Mucosa of rectum (tissue), 2 donors: ENCODE results near the gene SMAP2.

ENCODE experiments used
- H3K27ac ChIP-seq, 2 donors: one replicate each; pipeline ENCODE4 v1.7.0; 2013; ENCODE audit warnings: inconsistent platforms in 2 of 2, low read depth in 2 of 2, low read length in 2 of 2
- H3K27me3 ChIP-seq, 2 donors: one replicate each; pipeline ENCODE4 v1.7.0; 2013; ENCODE audit warnings: low read length in 2 of 2; ENCODE audit not compliant: control insufficient read depth in 2 of 2, insufficient read depth in 2 of 2
- H3K36me3 ChIP-seq, 2 donors: one replicate each; pipeline ENCODE4 v1.7.0; 2013; ENCODE audit warnings: low read length in 2 of 2; ENCODE audit not compliant: control insufficient read depth in 2 of 2, insufficient read depth in 2 of 2
- H3K4me1 ChIP-seq, 2 donors: one replicate each; pipeline ENCODE4 v1.7.0; 2013; ENCODE audit warnings: low read length in 2 of 2, mild to moderate bottlenecking in 1 of 2; ENCODE audit not compliant: control insufficient read depth in 2 of 2, insufficient read depth in 2 of 2
- H3K4me3 ChIP-seq, 2 donors: one replicate each; pipeline ENCODE4 v1.7.0; 2013; ENCODE audit warnings: low read length in 2 of 2
- H3K9ac ChIP-seq, 2 donors: one replicate each; pipeline ENCODE4 v1.7.0; 2013; ENCODE audit warnings: low read length in 2 of 2, low read depth in 1 of 2, mild to moderate bottlenecking in 1 of 2
- H3K9me3 ChIP-seq, 2 donors: one replicate each; pipeline ENCODE4 v1.7.0; 2013; ENCODE audit warnings: low read length in 2 of 2; ENCODE audit not compliant: control insufficient read depth in 2 of 2
- donor health status: healthy.
- donor health status: Normal muscosa, but diverticular disease.

SMAP2 gene

GRCh38 chr1:40350391-40350790 is 23.1 kb upstream of the SMAP2 start:
- no peak overlapping the region for H3K27ac ChIP-seq
- no peak overlapping the region for H3K9ac ChIP-seq
- no peaks in the 10 kb centered on the region for H3K36me3 ChIP-seq

GRCh38 chr1:40351124-40351523 is 22.4 kb upstream of the SMAP2 start:
- H3K27ac ChIP-seq, result no peak overlapping the region
- H3K4me3 ChIP-seq, result no peak overlapping the region

More at GRCh38 chr1:40350391-40350790, 23.1 kb upstream of the SMAP2 start:
- H3K4me3 ChIP-seq, result no peak overlapping the region
- H3K27me3 ChIP-seq, result no peaks in the 10 kb centered on the region
- H3K9me3 ChIP-seq, result no peaks in the 10 kb centered on the region
- H3K4me1 ChIP-seq, result no peaks in the 10 kb centered on the region

GRCh38 chr1:40352126-40352525 is 21.4 kb upstream of the SMAP2 start:
- H3K4me3 ChIP-seq, result no peak overlapping the region
- H3K36me3 ChIP-seq, result no peaks in the 10 kb centered on the region
- H3K27ac ChIP-seq, result no peak overlapping the region
- no peak overlapping the region for H3K9ac ChIP-seq
- no peaks in the 10 kb centered on the region for H3K9me3 ChIP-seq
- H3K4me1 ChIP-seq, result no peaks in the 10 kb centered on the region
- H3K27me3 ChIP-seq, result no peaks in the 10 kb centered on the region

More at GRCh38 chr1:40351124-40351523, 22.4 kb upstream of the SMAP2 start:
- H3K27me3 ChIP-seq, result no peaks in the 10 kb centered on the region
- no peaks in the 10 kb centered on the region for H3K4me1 ChIP-seq
- H3K36me3 ChIP-seq, result no peaks in the 10 kb centered on the region
- no peak overlapping the region for H3K9ac ChIP-seq
- no peaks in the 10 kb centered on the region for H3K9me3 ChIP-seq

DNA sequence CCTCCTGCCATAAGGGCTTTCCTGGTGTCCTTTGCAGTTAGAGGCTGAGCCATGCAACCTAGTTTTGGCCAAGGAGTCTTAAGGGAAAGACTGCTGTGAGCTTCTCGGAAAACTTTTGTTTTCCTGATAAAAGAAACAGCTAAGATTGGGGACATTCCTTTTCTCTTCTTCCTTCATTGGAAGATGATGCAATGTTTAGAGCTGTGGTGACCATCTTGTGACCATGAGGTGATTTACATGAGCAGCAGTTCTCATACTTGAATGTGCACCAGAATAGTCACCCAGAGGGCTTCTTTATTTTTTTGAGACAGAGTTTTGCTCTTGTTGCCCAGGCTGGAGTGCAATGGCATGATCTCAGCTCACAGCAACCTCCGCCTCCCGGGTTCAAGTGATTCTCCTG is 20.4 kb upstream of the SMAP2 start:
- H3K27me3 ChIP-seq, result no peaks in the 10 kb centered on the region
- no peak overlapping the region for H3K9ac ChIP-seq
- no peaks in the 10 kb centered on the region for H3K9me3 ChIP-seq
- H3K4me3 ChIP-seq, result no peak overlapping the region
- no peaks in the 10 kb centered on the region for H3K4me1 ChIP-seq
- peak overlapping the region in 1 of 2 donors; percentile 9 for H3K27ac ChIP-seq
- H3K36me3 ChIP-seq, result no peaks in the 10 kb centered on the region

DNA sequence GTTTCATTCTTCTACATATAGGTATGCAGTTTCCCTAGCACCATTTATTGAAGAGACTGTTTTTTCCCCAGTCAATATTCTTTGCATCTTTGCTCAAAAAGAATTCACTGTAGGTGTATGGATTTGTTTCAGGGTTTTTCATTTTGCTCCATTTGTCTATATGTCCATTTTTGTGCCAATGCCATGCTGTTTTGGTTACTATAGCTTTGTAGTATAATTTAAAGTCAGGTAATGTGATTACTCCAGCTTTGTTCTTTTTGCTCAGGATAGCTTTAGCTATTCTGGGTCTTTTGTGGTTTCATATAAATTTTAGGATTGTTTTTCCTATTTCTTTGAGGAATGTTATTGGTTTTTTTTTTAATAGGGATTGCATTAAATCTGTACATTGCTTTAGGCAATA is 15.9 kb upstream of the SMAP2 start:
- H3K9ac ChIP-seq, result no peak overlapping the region
- no peaks in the 10 kb centered on the region for H3K9me3 ChIP-seq
- H3K27me3 ChIP-seq, result no peaks in the 10 kb centered on the region
- H3K36me3 ChIP-seq, result no peaks in the 10 kb centered on the region
- no peaks in the 10 kb centered on the region for H3K4me1 ChIP-seq
- no peak overlapping the region for H3K27ac ChIP-seq
- no peak overlapping the region for H3K4me3 ChIP-seq

DNA sequence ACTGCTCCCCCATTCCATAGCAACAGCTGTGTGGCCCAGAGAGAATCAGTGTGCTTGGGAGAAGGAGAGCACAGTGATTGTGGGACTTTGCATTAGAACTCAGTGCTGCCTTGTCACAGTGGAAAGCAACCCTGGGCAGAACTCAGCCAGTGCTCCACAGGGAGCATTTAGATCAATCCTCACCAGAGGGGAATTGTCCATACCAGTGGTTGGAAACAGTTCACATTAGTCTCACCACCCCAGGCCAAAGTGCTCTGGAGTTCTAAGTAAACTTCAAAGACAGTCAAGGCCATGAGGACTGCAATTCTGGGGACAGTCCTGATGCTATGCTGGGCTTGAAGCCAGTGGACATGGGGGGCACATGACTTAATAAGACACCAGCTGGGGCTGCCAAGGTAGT is 12.9 kb upstream of the SMAP2 start:
- Histone ChIP-seq H3K36me3 (no peaks in the 10 kb centered on the region), H3K27me3 (no peaks in the 10 kb centered on the region), H3K4me1 (no peaks in the 10 kb centered on the region), H3K9me3 (no peaks in the 10 kb centered on the region), H3K27ac (no peak overlapping the region), H3K9ac (no peak overlapping the region), H3K4me3 (no peak overlapping the region)

DNA sequence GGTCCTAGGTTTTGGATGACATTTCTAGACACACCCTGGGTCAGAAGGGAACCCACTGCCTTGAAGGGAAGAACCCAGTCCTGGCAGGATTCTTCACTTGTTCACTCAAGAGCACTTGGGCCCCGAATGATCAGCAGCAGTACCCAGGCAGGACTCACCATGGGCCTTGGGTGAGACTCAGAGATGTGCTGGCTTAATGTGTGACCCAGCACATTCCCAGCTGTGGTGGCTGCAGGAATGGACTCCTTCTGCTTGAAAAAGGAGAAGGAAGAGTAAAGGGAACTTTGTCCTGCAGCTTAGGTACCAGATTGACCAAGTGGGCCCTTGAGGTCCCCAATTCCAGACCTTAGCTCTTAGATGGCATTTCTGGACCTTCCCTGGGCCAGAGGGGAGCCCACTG is 12.3 kb upstream of the SMAP2 start:
- Histone ChIP-seq H3K36me3 (no peaks in the 10 kb centered on the region), H3K27me3 (no peaks in the 10 kb centered on the region), H3K9ac (no peak overlapping the region), H3K9me3 (no peaks in the 10 kb centered on the region), H3K4me3 (no peak overlapping the region), H3K27ac (no peak overlapping the region), H3K4me1 (no peaks in the 10 kb centered on the region)

DNA sequence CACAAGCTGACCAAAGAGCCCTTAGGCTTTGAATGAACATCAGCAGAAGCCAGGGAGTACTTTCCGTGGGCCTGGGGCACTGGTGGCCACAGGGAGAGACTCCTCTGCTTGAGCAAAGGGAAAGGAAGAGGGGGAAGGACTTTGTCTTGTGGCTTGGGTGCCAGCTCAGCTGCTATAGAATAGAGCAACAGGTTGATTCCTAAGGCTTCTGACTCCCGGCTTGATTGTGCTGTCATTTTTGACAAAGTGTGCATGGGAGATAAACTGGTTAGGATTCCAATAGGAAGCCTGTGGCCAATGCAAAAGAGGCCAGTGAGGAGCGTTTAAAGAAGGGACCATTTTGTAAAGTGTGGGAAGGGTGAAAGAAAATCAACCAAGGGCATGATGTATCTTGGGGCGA is 11.9 kb upstream of the SMAP2 start:
- Histone ChIP-seq H3K36me3 (no peaks in the 10 kb centered on the region), H3K4me3 (no peak overlapping the region), H3K27me3 (no peaks in the 10 kb centered on the region), H3K4me1 (no peaks in the 10 kb centered on the region), H3K27ac (no peak overlapping the region), H3K9me3 (no peaks in the 10 kb centered on the region), H3K9ac (no peak overlapping the region)

GRCh38 chr1:40362199-40362598 is 11.3 kb upstream of the SMAP2 start:
- no peaks in the 10 kb centered on the region for H3K27me3 ChIP-seq
- no peak overlapping the region for H3K27ac ChIP-seq
- H3K36me3 ChIP-seq, result no peaks in the 10 kb centered on the region
- H3K9me3 ChIP-seq, result no peaks in the 10 kb centered on the region
- H3K4me3 ChIP-seq, result no peak overlapping the region
- H3K4me1 ChIP-seq, result no peaks in the 10 kb centered on the region
- H3K9ac ChIP-seq, result no peak overlapping the region

GRCh38 chr1:40362699-40363098 is 10.8 kb upstream of the SMAP2 start:
- no peaks in the 10 kb centered on the region for H3K9me3 ChIP-seq
- H3K9ac ChIP-seq, result no peak overlapping the region
- no peak overlapping the region for H3K27ac ChIP-seq
- no peak overlapping the region for H3K4me3 ChIP-seq
- no peaks in the 10 kb centered on the region for H3K27me3 ChIP-seq
- H3K36me3 ChIP-seq, result no peaks in the 10 kb centered on the region
- no peaks in the 10 kb centered on the region for H3K4me1 ChIP-seq

GRCh38 chr1:40363721-40364120 is 9.8 kb upstream of the SMAP2 start:
- no peak overlapping the region for H3K27ac ChIP-seq
- H3K36me3 ChIP-seq, result no peaks in the 10 kb centered on the region
- no peak overlapping the region for H3K9ac ChIP-seq
- no peaks in the 10 kb centered on the region for H3K4me1 ChIP-seq
- no peak overlapping the region for H3K4me3 ChIP-seq
- no peaks in the 10 kb centered on the region for H3K9me3 ChIP-seq
- no peaks in the 10 kb centered on the region for H3K27me3 ChIP-seq
